GM12878 (cell line): ENCODE data around the gene RPS6KA2. TPM values are rescaled to one million over a fixed set of nuclear protein-coding genes. Genes with fewer than 3 reads are reported as not detected.

Source experiments
- ATAC-seq: fragments of 200-7000 bp; cut with Tn5 transposase; 3 replicates; pipeline ENCODE4 v1.9.1; 2020; ENCODE audit warnings: mild to moderate bottlenecking, moderate library complexity
- BruUV-seq: library from RNA; stranded (reverse); fragments of 400-500 nt; replicated peaks from 2 replicates; lab custom pipeline; 2021; lab: Mats Ljungman, UMichigan
- CTCF ChIA-PET: fragments of 300-600 bp; sonication (Branson Sonifier 250); formaldehyde crosslinking; extraction: SDS; loops from one replicate; lab custom pipeline; 2021; ENCODE audit warnings: inconsistent platforms; lab: Yijun Ruan, JAX
- POLR2A ChIA-PET: fragments of 350-600 bp; formaldehyde crosslinking; extraction: SDS; loops from one replicate; lab custom pipeline; 2021; ENCODE audit warnings: inconsistent platforms; lab: Charles Lee
- RAD21 ChIA-PET: fragments of 300-600 bp; sonication (Branson Sonifier 250); formaldehyde crosslinking; loops from one replicate; lab custom pipeline; 2023; ENCODE audit warnings: antibody characterized with exemption; ENCODE audit not compliant: unreplicated experiment; lab: Charles Lee
- SMC1A ChIA-PET: fragments of 300-600 bp; sonication (Branson Sonifier 250); formaldehyde crosslinking; loops from one replicate; lab custom pipeline; 2023; ENCODE audit not compliant: unreplicated experiment, uncharacterized antibody; lab: Charles Lee
- DNase-seq: peaks from one replicate; pipeline ENCODE4 v3.0.0-alpha.2; 2011; ENCODE audit warnings: low read depth, low spot score
- FAIRE-seq: peaks from 3 replicates; lab custom pipeline; 2011; peaks lifted over from hg19 to GRCh38; lab: Jason Lieb, UNC
- H2AFZ ChIP-seq: 2 replicates; pipeline ENCODE4 v1.6.0; 2011; ENCODE audit warnings: low read depth, low read length, control low read depth; ENCODE audit not compliant: control insufficient read depth
- H3K27ac ChIP-seq: 2 replicates; pipeline ENCODE4 v1.5.1; 2011; ENCODE audit warnings: control low read depth; ENCODE audit not compliant: control insufficient read depth, insufficient read depth
- H3K27me3 ChIP-seq, 2 experiments: replicated peaks in 1 of 2; 2 replicates each; pipeline versions ENCODE4 v1.6.0 to v1.6.1; 2011; ENCODE audit warnings: low read length in 1 of 2; ENCODE audit not compliant: control insufficient read depth in 2 of 2, insufficient read depth in 2 of 2
- H3K36me3 ChIP-seq, 2 experiments: 2 replicates each; pipeline ENCODE4 v1.5.1; 2011; ENCODE audit warnings: low read length in 1 of 2; ENCODE audit not compliant: control insufficient read depth in 2 of 2, insufficient read depth in 2 of 2
- H3K4me1 ChIP-seq: 2 replicates; pipeline ENCODE4 v1.6.1; 2011; ENCODE audit warnings: mild to moderate bottlenecking, low read length, moderate library complexity, mixed read lengths; ENCODE audit not compliant: control insufficient read depth, insufficient read depth
- H3K4me2 ChIP-seq: 2 replicates; pipeline ENCODE4 v1.6.0; 2011; ENCODE audit warnings: control low read depth; ENCODE audit not compliant: control insufficient read depth, insufficient read depth
- H3K4me3 ChIP-seq: fragments of 200-600 bp; sonication (generic); 2 replicates; pipeline ENCODE4 v1.5.1; 2016
- H3K79me2 ChIP-seq: 2 replicates; pipeline ENCODE4 v1.6.0; 2011; ENCODE audit warnings: low read length; ENCODE audit not compliant: control insufficient read depth, insufficient read depth
- H3K9ac ChIP-seq: 2 replicates; pipeline ENCODE4 v1.8.0; 2011; ENCODE audit warnings: low read length, control low read depth, mixed read lengths; ENCODE audit not compliant: control insufficient read depth, insufficient read depth
- H3K9me3 ChIP-seq: replicated peaks from 3 replicates; pipeline ENCODE4 v1.5.1; 2011; ENCODE audit warnings: mild to moderate bottlenecking, low read length; ENCODE audit not compliant: control insufficient read depth, insufficient read depth
- H4K20me1 ChIP-seq: 2 replicates; pipeline ENCODE4 v1.6.0; 2011; ENCODE audit not compliant: control insufficient read depth, insufficient read depth
- CHD1 ChIP-seq: IDR thresholded peaks from 2 replicates; pipeline ENCODE4 v1.6.1; 2012; ENCODE audit warnings: low read depth, low read length, improper control_type of control experiment
- E4F1 ChIP-seq: fragments of 450-650 bp; IDR thresholded peaks from 2 replicates; pipeline ENCODE4 v1.6.1; 2018; ENCODE audit warnings: borderline replicate concordance, mild to moderate bottlenecking; ENCODE audit not compliant: partially characterized antibody
- EP300 ChIP-seq, 2 experiments: fragments of 150-350 bp in 1 of 2; IDR thresholded peaks; 2 replicates each; pipeline ENCODE4 v1.6.1; 2011 to 2012; ENCODE audit warnings: low read depth in 2 of 2, low read length in 2 of 2, borderline replicate concordance in 1 of 2, improper control_type of control experiment in 1 of 2, inconsistent platforms in 1 of 2; ENCODE audit not compliant: control insufficient read depth in 1 of 2
- MTA3 ChIP-seq: IDR thresholded peaks from 2 replicates; pipeline ENCODE4 v1.6.1; 2012; ENCODE audit warnings: low read length, inconsistent platforms, borderline replicate concordance
- NR2C2 ChIP-seq: IDR thresholded peaks from 2 replicates; pipeline ENCODE4 v1.6.1; 2011; ENCODE audit warnings: borderline replicate concordance, low read depth; ENCODE audit not compliant: control insufficient read depth, insufficient read length
- PAX8 ChIP-seq: fragments of 450-650 bp; IDR thresholded peaks from 2 replicates; pipeline ENCODE4 v1.6.1; 2017; ENCODE audit warnings: mild to moderate bottlenecking, moderate library complexity
- POLR2AphosphoS2 ChIP-seq: IDR thresholded peaks from 2 replicates; pipeline ENCODE4 v1.6.1; 2011; ENCODE audit warnings: low read depth, mild to moderate bottlenecking, low read length, improper control_type of control experiment, moderate library complexity
- RBBP5 ChIP-seq: fragments of 200-600 bp; sonication (generic); conservative IDR thresholded peaks from 2 replicates; pipeline ENCODE4 v1.6.1; 2016
- SPI1 ChIP-seq: IDR thresholded peaks from 2 replicates; pipeline ENCODE4 v1.6.1; 2011; ENCODE audit warnings: low read depth, mild to moderate bottlenecking, low read length, moderate library complexity, borderline replicate concordance; ENCODE audit not compliant: insufficient read depth
- TAF1 ChIP-seq: IDR thresholded peaks from 2 replicates; pipeline ENCODE4 v1.6.1; 2011; ENCODE audit warnings: mild to moderate bottlenecking, low read depth, low read length, borderline replicate concordance
- ZNF592 ChIP-seq: fragments of 450-650 bp; IDR thresholded peaks from 2 replicates; pipeline ENCODE4 v1.6.1; 2017; ENCODE audit warnings: mild to moderate bottlenecking, moderate library complexity
- WGBS: methylation state at CpG from one replicate; pipeline ENCODE4 v1.1.6; 2016; ENCODE audit warnings: low lambda C conversion rate; ENCODE audit not compliant: insufficient replicate concordance, insufficient coverage; ENCODE audit errors: missing lambda C conversion rate; 5-methylcytosine and 5-hydroxymethylcytosine counted together
- in situ Hi-C: fragments of 300-500 bp; cut with MboI; formaldehyde crosslinking; loops from 9 replicates; pipeline ENCODE4 v1.14.3; 2018; ENCODE audit warnings: mixed read lengths
- intact Hi-C: fragments of 100-400 bp; cut with micrococcal nuclease; formaldehyde crosslinking; loops from one replicate; pipeline ENCODE4 v1.14.2; 2022; ENCODE audit not compliant: unreplicated experiment
- polyA plus RNA-seq, 11 experiments: library from polyadenylated mRNA; depleted of rRNA in 4 of 11; unstranded in 6 of 11; stranded (reverse) in 5 of 11; fragments of >200 nt; fragmentation: Nextera tagmentation in 4 of 11; fragmentation: Illumina TruSeq in 1 of 11; extraction: Ambion mirVana in 4 of 11; extraction: Trizol in 1 of 11; gene quantifications; 1 replicate in 1 of 11; 2 replicates in 10 of 11; pipeline versions ENCODE4 v1.2.1 to v1.2.3, GENCODE V29; 2011 to 2016; ENCODE audit warnings: inconsistent platforms in 2 of 11, missing spikeins in 2 of 11, low read depth in 1 of 11
- total RNA-seq, 4 experiments: library from RNA; depleted of rRNA in 3 of 4; stranded (reverse); fragments of >200 nt in 3 of 4; fragmentation: Illumina TruSeq in 1 of 4; extraction: Trizol in 1 of 4; gene quantifications; 2 replicates each; pipeline versions ENCODE4 v1.2.1 to v1.2.3, GENCODE V29; 2013 to 2021

RPS6KA2 gene
- total and polyA plus RNA-seq, 10 of the 15 experiments (the other 5 are each of a cell fraction or from before 2014, with no cell fraction given), result 0.02 to 1.0 (median 0.22) TPM; not detected in 1

GRCh38 chr6:166655251-166655650 is 28.2 kb upstream of the RPS6KA2 start:
- FAIRE-seq (no peak), ATAC-seq (no peak), DNase-seq (no peak)
- intact Hi-C loops, result no loop called here
- H3K4me1 ChIP-seq, result no peaks in the 10 kb centered on the region
- H4K20me1 ChIP-seq, result no peaks in the 10 kb centered on the region
- H3K27ac ChIP-seq, result no peak overlapping the region
- WGBS, result 22% methylated on average over 6 of the region's 6 CpGs
- SMC1A ChIA-PET, result interaction anchor here (1.1 kb wide), 1 partner anchor 12 kb away, joined by 3 read pairs; no protein-coding TSS in a partner anchor
- no TSS peak for BruUV-seq
- no peaks in the 10 kb centered on the region for H3K36me3 ChIP-seq
- CTCF ChIA-PET, result no interaction called here
- no peak overlapping the region for H3K4me2 ChIP-seq
- no peak overlapping the region for H2AFZ ChIP-seq
- H3K4me3 ChIP-seq, result no peak overlapping the region
- no peaks in the 10 kb centered on the region for H3K79me2 ChIP-seq
- RAD21 ChIA-PET, result interaction anchor here (1.1 kb wide), 1 partner anchor 28 kb away, joined by 4 read pairs; the partner anchor contains the start of gene RPS6KA2
- H3K9me3 ChIP-seq, result no peaks in the 10 kb centered on the region
- no peak for TF ChIP-seq MTA3
- no peak for TF ChIP-seq PAX8
- TF ChIP-seq ZNF592, result no peak
- TF ChIP-seq SPI1, result no peak
- TF ChIP-seq EP300 (IDR thresholded peaks at IDR 0.05; ENCODE audit: borderline replicate concordance in 1 of 2, control insufficient read depth in 1 of 2, low read depth in 2 of 2, low read length in 2 of 2), result no peak
- no peak for TF ChIP-seq RBBP5
- TF ChIP-seq TAF1, result no peak
- no peak for TF ChIP-seq CHD1
- no peak for TF ChIP-seq NR2C2
- no peak for TF ChIP-seq POLR2AphosphoS2
- no peak for TF ChIP-seq E4F1
- no peak overlapping the region for H3K9ac ChIP-seq
- peaks cover 2 to 13% of the 10 kb centered on the region in 2 experiments; a peak in 3 of 4 replicates for H3K27me3 ChIP-seq
- in situ Hi-C loops, result no loop called here
- POLR2A ChIA-PET, result no interaction called here
